ENCODE data around the gene FILIP1.

The FILIP1 gene

DNA sequence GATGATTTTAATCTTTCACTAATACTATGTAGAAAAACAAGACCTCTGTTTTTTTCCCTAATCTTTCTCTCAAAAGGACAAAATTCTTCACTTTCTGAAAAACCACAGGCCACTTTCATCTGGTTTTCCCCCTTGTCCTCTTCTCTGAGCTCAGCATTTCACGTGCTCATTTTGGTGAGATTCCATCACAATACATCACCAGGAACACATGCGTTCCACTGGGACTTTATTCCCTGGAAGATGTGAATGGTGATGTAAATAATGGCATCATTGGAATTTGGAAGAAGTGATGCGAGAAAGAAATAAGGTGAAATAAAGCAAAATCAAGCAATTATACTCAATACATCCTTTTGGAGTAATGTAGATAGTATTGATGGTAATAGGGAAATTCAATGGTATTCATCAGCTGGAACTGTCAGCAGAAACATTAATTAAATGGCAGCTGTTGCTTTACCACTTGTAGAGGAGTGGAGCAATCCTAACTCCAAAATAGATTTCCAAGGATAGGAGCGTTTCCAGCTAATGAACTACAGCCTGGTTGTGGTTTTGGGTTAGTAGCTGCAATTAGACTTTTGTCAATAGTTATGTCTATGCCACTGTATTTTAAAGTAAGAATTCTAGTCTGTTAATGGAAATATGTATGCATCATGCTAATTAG lies 11.5 kb downstream of the FILIP1 start:
- Histone ChIP-seq H2AFZ (ENCODE audit: low read length) (no peak overlapping the region), H3K4me1 (ENCODE audit: insufficient read depth, low read length, poor library complexity, severe bottlenecking) (no peaks in the 10 kb centered on the region), H3F3A (ENCODE audit: low read depth) (no peaks in the 10 kb centered on the region), H4K20me1 (ENCODE audit: insufficient read depth, low read length, poor library complexity, severe bottlenecking) (no peaks in the 10 kb centered on the region), H3K79me2 (ENCODE audit: insufficient read depth, low read length) (no peaks in the 10 kb centered on the region), H3K36me3 (ENCODE audit: insufficient read depth, low read length) (no peaks in the 10 kb centered on the region), H3K9ac (ENCODE audit: low read depth, low read length, poor library complexity, severe bottlenecking) (no peak overlapping the region), H3K9me2 (replicated peaks; ENCODE audit: low read depth, low read length) (no peaks in the 10 kb centered on the region), H3K9me3 (ENCODE audit: insufficient read depth, low read depth, low read length) (no peaks in the 10 kb centered on the region), H3K4me3 (ENCODE audit: low read length, poor library complexity, severe bottlenecking) (no peak overlapping the region), H3K4me2 (ENCODE audit: low read depth, low read length, poor library complexity, severe bottlenecking) (no peak overlapping the region), H3K27me3 (ENCODE audit: insufficient read depth, low read length, poor library complexity, severe bottlenecking) (no peaks in the 10 kb centered on the region)
- TF ChIP-seq, protein P1, sequence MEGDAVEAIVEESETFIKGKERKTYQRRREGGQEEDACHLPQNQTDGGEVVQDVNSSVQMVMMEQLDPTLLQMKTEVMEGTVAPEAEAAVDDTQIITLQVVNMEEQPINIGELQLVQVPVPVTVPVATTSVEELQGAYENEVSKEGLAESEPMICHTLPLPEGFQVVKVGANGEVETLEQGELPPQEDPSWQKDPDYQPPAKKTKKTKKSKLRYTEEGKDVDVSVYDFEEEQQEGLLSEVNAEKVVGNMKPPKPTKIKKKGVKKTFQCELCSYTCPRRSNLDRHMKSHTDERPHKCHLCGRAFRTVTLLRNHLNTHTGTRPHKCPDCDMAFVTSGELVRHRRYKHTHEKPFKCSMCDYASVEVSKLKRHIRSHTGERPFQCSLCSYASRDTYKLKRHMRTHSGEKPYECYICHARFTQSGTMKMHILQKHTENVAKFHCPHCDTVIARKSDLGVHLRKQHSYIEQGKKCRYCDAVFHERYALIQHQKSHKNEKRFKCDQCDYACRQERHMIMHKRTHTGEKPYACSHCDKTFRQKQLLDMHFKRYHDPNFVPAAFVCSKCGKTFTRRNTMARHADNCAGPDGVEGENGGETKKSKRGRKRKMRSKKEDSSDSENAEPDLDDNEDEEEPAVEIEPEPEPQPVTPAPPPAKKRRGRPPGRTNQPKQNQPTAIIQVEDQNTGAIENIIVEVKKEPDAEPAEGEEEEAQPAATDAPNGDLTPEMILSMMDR (conservative IDR thresholded peaks at IDR 0.05; ENCODE audit: low read length): no peak
- no peak for TF ChIP-seq EZH2phosphoT487 (IDR thresholded peaks at IDR 0.05; ENCODE audit: borderline replicate concordance)

DNA sequence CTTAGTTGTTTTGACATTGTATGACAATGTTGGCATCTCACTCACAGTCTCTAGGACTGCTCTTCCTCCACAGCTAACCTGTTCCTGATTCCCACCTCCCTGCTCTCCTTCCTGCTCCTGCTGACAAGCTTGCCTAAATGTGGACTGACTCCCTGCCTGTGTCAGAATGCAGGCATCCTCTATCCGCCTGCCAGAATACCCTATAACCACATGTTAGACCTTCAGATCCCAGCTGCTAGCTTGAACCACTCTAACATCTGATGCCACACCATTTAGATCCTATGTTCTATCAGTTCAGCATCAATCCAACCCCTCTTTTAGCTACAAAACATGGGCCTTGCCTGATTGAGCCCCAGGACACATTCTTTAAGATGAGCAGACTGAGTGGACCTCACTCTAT lies 12.2 kb downstream of the FILIP1 start:
- TF ChIP-seq, protein P1 (conservative IDR thresholded peaks at IDR 0.05; ENCODE audit: low read length): no peak
- no peak for TF ChIP-seq EZH2phosphoT487 (IDR thresholded peaks at IDR 0.05; ENCODE audit: borderline replicate concordance)
- no peaks in the 10 kb centered on the region for H3K9me2 ChIP-seq (replicated peaks; ENCODE audit: low read depth, low read length)

DNA sequence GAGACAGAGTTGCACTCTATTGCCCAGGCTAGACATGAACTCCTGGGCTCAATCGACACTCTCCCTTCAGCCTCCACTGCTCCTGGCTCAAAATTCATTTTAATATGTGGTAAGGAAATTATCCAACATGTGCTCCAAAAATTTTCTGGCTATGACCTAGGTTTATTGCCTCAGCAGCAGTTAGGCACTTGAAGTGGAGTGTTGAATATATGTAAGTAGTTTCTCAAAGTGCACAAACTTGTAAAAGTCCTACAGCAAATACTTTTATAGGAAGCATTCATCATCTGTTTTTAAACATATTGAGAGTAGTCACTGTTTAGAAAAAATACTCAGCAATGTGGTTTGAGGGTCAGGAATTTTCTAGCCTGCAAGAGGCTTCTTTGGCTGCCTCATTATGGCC lies 13.2 kb downstream of the FILIP1 start:
- TF ChIP-seq EZH2phosphoT487 (IDR thresholded peaks at IDR 0.05; ENCODE audit: borderline replicate concordance): no peak
- TF ChIP-seq, protein P1 (conservative IDR thresholded peaks at IDR 0.05; ENCODE audit: low read length): no peak
- no peaks in the 10 kb centered on the region for H3K9me3 ChIP-seq (ENCODE audit: insufficient read depth, low read depth, low read length)
- H3K36me3 ChIP-seq (ENCODE audit: insufficient read depth, low read length): no peaks in the 10 kb centered on the region
- no peak overlapping the region for H3K4me2 ChIP-seq (ENCODE audit: low read depth, low read length, poor library complexity, severe bottlenecking)
- no peaks in the 10 kb centered on the region for H3K79me2 ChIP-seq (ENCODE audit: insufficient read depth, low read length)
- H3K4me1 ChIP-seq (ENCODE audit: insufficient read depth, low read length, poor library complexity, severe bottlenecking): no peaks in the 10 kb centered on the region
- no peaks in the 10 kb centered on the region for H3F3A ChIP-seq (ENCODE audit: low read depth)
- H3K27me3 ChIP-seq (ENCODE audit: insufficient read depth, low read length, poor library complexity, severe bottlenecking): no peaks in the 10 kb centered on the region
- H3K9ac ChIP-seq (ENCODE audit: low read depth, low read length, poor library complexity, severe bottlenecking): no peak overlapping the region
- H2AFZ ChIP-seq (ENCODE audit: low read length): no peak overlapping the region
- no peaks in the 10 kb centered on the region for H3K9me2 ChIP-seq (replicated peaks; ENCODE audit: low read depth, low read length)
- H3K4me3 ChIP-seq (ENCODE audit: low read length, poor library complexity, severe bottlenecking): no peak overlapping the region
- H4K20me1 ChIP-seq (ENCODE audit: insufficient read depth, low read length, poor library complexity, severe bottlenecking): no peaks in the 10 kb centered on the region

More for the DNA sequence above, 12.2 kb downstream of the FILIP1 start:
- H3K9ac ChIP-seq (ENCODE audit: low read depth, low read length, poor library complexity, severe bottlenecking): no peak overlapping the region
- no peaks in the 10 kb centered on the region for H3K27me3 ChIP-seq (ENCODE audit: insufficient read depth, low read length, poor library complexity, severe bottlenecking)
- no peaks in the 10 kb centered on the region for H3K9me3 ChIP-seq (ENCODE audit: insufficient read depth, low read depth, low read length)
- no peaks in the 10 kb centered on the region for H3F3A ChIP-seq (ENCODE audit: low read depth)
- no peaks in the 10 kb centered on the region for H3K36me3 ChIP-seq (ENCODE audit: insufficient read depth, low read length)
- H3K4me3 ChIP-seq (ENCODE audit: low read length, poor library complexity, severe bottlenecking): no peak overlapping the region
- no peak overlapping the region for H3K4me2 ChIP-seq (ENCODE audit: low read depth, low read length, poor library complexity, severe bottlenecking)
- no peaks in the 10 kb centered on the region for H3K79me2 ChIP-seq (ENCODE audit: insufficient read depth, low read length)
- no peaks in the 10 kb centered on the region for H3K4me1 ChIP-seq (ENCODE audit: insufficient read depth, low read length, poor library complexity, severe bottlenecking)
- no peak overlapping the region for H2AFZ ChIP-seq (ENCODE audit: low read length)
- H4K20me1 ChIP-seq (ENCODE audit: insufficient read depth, low read length, poor library complexity, severe bottlenecking): no peaks in the 10 kb centered on the region

All from Loucy (cell line).